GM11168 (cell line): ENCODE measurements around the gene BMP2K.

Source experiments
- in situ Hi-C: fragments of 300-500 bp; cut with MboI; formaldehyde crosslinking; loops from one replicate; pipeline ENCODE4 v1.12.0; 2022; ENCODE audit warnings: low sequenced_read_pairs; ENCODE audit not compliant: unreplicated experiment

Gene BMP2K

GRCh38 chr4:78776079-78776728, at the start of gene BMP2K:
TSS of gene BMP2K (plus strand) at chr4:78776350. CDS start at chr4:78776544, 194 bp downstream.
- in situ Hi-C loops: no loop called here

GRCh38 chr4:78726546-78726945, 49.6 kb upstream of the BMP2K start:
- in situ Hi-C loops: no loop called here

- in situ Hi-C loops: no loop called here
These were observed 43.6 kb upstream of the BMP2K start for GRCh38 chr4:78732332-78733104.

- in situ Hi-C loops: no loop called here
These were observed 41.5 kb upstream of the BMP2K start for GRCh38 chr4:78734441-78735162.

- in situ Hi-C loops: no loop called here
These were observed 40.5 kb upstream of the BMP2K start for GRCh38 chr4:78735697-78736096.

GRCh38 chr4:78737035-78737434, 39.1 kb upstream of the BMP2K start:
- in situ Hi-C loops: no loop called here

GRCh38 chr4:78737973-78738372, 38.2 kb upstream of the BMP2K start:
- in situ Hi-C loops: no loop called here

GRCh38 chr4:78742300-78742699, 33.9 kb upstream of the BMP2K start:
- in situ Hi-C loops: no loop called here

- in situ Hi-C loops: no loop called here
These were observed 28.7 kb upstream of the BMP2K start for GRCh38 chr4:78747475-78747922.

GRCh38 chr4:78748381-78748780, 27.8 kb upstream of the BMP2K start:
- in situ Hi-C loops: no loop called here

- in situ Hi-C loops: no loop called here
These were observed 26.7 kb upstream of the BMP2K start for GRCh38 chr4:78749258-78749971.

- in situ Hi-C loops: no loop called here
These were observed 26.0 kb upstream of the BMP2K start for GRCh38 chr4:78749972-78750727.

GRCh38 chr4:78753091-78753490, 23.1 kb upstream of the BMP2K start:
- in situ Hi-C loops: no loop called here

- in situ Hi-C loops: no loop called here
These were observed 21.3 kb upstream of the BMP2K start for GRCh38 chr4:78754872-78755271.

GRCh38 chr4:78756137-78756536, 20.0 kb upstream of the BMP2K start:
- in situ Hi-C loops: no loop called here

GRCh38 chr4:78756776-78757175, 19.4 kb upstream of the BMP2K start:
- in situ Hi-C loops: no loop called here

- in situ Hi-C loops: no loop called here
These were observed 18.6 kb upstream of the BMP2K start for GRCh38 chr4:78757574-78757973.

GRCh38 chr4:78758085-78758484, 18.1 kb upstream of the BMP2K start:
- in situ Hi-C loops: no loop called here

- in situ Hi-C loops: no loop called here
These were observed 13.6 kb upstream of the BMP2K start for GRCh38 chr4:78762529-78762928.

- in situ Hi-C loops: no loop called here
These were observed 12.9 kb upstream of the BMP2K start for GRCh38 chr4:78763251-78763650.
